H1 (cell line): ENCODE data around the gene POU6F2. TPM values are rescaled to one million over a fixed set of nuclear protein-coding genes. Genes with fewer than 3 reads are reported as not detected.

ENCODE experiments used
- CTCF ChIA-PET: fragments of 300-600 bp; sonication (Branson Sonifier 250); formaldehyde crosslinking; loops from one replicate; lab custom pipeline; 2021; ENCODE audit not compliant: partially characterized antibody; lab: Charles Lee
- POLR2A ChIA-PET: fragments of 300-600 bp; sonication (Branson Sonifier 250); formaldehyde crosslinking; loops from one replicate; lab custom pipeline; 2021; ENCODE audit warnings: inconsistent platforms; ENCODE audit not compliant: partially characterized antibody; lab: Charles Lee
- DNase-seq, 2 experiments: peaks; one replicate each; pipeline versions ENCODE4 v3.0.0 to v3.0.0-alpha.2; 2010 to 2022; ENCODE audit warnings: low spot score in 2 of 2, low read depth in 1 of 2, mixed read lengths in 1 of 2
- FAIRE-seq: peaks from 2 replicates; lab custom pipeline; 2011; peaks lifted over from hg19 to GRCh38; lab: Jason Lieb, UNC
- H2AFZ ChIP-seq: 2 replicates; pipeline ENCODE4 v1.8.1; 2012; ENCODE audit warnings: low read length, inconsistent platforms
- H2AK5ac ChIP-seq: 2 replicates; pipeline ENCODE4 v1.6.1; 2013; ENCODE audit warnings: low read depth, low read length
- H2BK120ac ChIP-seq: replicated peaks from 2 replicates; pipeline ENCODE3; 2013; ENCODE audit warnings: low read depth, low read length, inconsistent platforms
- H2BK12ac ChIP-seq: 2 replicates; pipeline ENCODE4 v1.6.1; 2013; ENCODE audit warnings: low read depth, low read length
- H2BK15ac ChIP-seq: 2 replicates; pipeline ENCODE4 v1.6.1; 2013; ENCODE audit warnings: low read length
- H2BK20ac ChIP-seq: 2 replicates; pipeline ENCODE4 v1.6.1; 2013; ENCODE audit warnings: low read length
- H2BK5ac ChIP-seq: 2 replicates; pipeline ENCODE4 v1.6.1; 2013; ENCODE audit warnings: low read depth, low read length
- H3K14ac ChIP-seq: 2 replicates; pipeline ENCODE4 v1.6.1; 2013; ENCODE audit warnings: inconsistent platforms; ENCODE audit not compliant: insufficient read length
- H3K18ac ChIP-seq: 2 replicates; pipeline ENCODE4 v1.6.1; 2013; ENCODE audit warnings: low read length; ENCODE audit errors: extremely low read depth
- H3K23ac ChIP-seq: 2 replicates; pipeline ENCODE4 v1.6.1; 2013; ENCODE audit warnings: inconsistent platforms; ENCODE audit not compliant: insufficient read length
- H3K23me2 ChIP-seq: 2 replicates; pipeline ENCODE4 v1.6.1; 2013; ENCODE audit warnings: low read depth, low read length
- H3K27ac ChIP-seq: 2 replicates; pipeline ENCODE4 v1.6.1; 2011; ENCODE audit warnings: low read depth, low read length, inconsistent platforms
- H3K27me3 ChIP-seq, 4 experiments: replicated peaks in 1 of 4; 1 replicate in 1 of 4; 2 replicates in 3 of 4; pipeline versions ENCODE4 v1.6.1 to v1.8.1; 2011 to 2013; ENCODE audit warnings: low read length in 3 of 4, mild to moderate bottlenecking in 3 of 4, inconsistent platforms in 2 of 4, mixed read lengths in 2 of 4, moderate library complexity in 1 of 4; ENCODE audit not compliant: control insufficient read depth in 3 of 4, insufficient read depth in 3 of 4; ENCODE audit errors: extremely low read depth in 1 of 4
- H3K36me3 ChIP-seq, 4 experiments: 2 replicates each; pipeline versions ENCODE4 v1.6.1 to v1.8.1; 2011 to 2013; ENCODE audit warnings: mild to moderate bottlenecking in 4 of 4, low read length in 3 of 4, moderate library complexity in 2 of 4, control low read depth in 1 of 4, inconsistent platforms in 1 of 4; ENCODE audit not compliant: insufficient read depth in 4 of 4, control insufficient read depth in 2 of 4
- H3K4ac ChIP-seq: replicated peaks from 2 replicates; pipeline ENCODE3; 2013; ENCODE audit warnings: low read length, low read depth, mixed read lengths, inconsistent platforms; ENCODE audit not compliant: insufficient read length
- H3K4me1 ChIP-seq, 4 experiments: replicated peaks in 1 of 4; 1 replicate in 1 of 4; 2 replicates in 3 of 4; pipeline versions ENCODE4 v1.6.1 to v1.8.1; 2011 to 2013; ENCODE audit warnings: low read length in 3 of 4, inconsistent platforms in 2 of 4, mixed read lengths in 1 of 4; ENCODE audit not compliant: insufficient read depth in 4 of 4, control insufficient read depth in 3 of 4
- H3K4me2 ChIP-seq, 2 experiments: 2 replicates each; pipeline versions ENCODE4 v1.6.1 to v1.8.1; 2011 to 2013; ENCODE audit warnings: low read depth in 2 of 2, low read length in 2 of 2, control low read depth in 1 of 2, inconsistent platforms in 1 of 2, mild to moderate bottlenecking in 1 of 2; ENCODE audit not compliant: insufficient read depth in 1 of 2
- H3K4me3 ChIP-seq, 4 experiments: fragments of 200-600, 300-600 bp in 1 of 4; sonication (generic), shearing (Covaris generic), sonication (Bioruptor Twin) in 1 of 4; 2 replicates each; pipeline versions ENCODE4 v1.5.1 to v1.8.1; 2011 to 2016; ENCODE audit warnings: low read length in 4 of 4, low read depth in 3 of 4, control low read depth in 2 of 4, inconsistent platforms in 2 of 4, mild to moderate bottlenecking in 2 of 4, mixed read lengths in 1 of 4, moderate library complexity in 1 of 4; ENCODE audit not compliant: insufficient read depth in 2 of 4; ENCODE audit errors: extremely low read depth in 1 of 4
- H3K56ac ChIP-seq: replicated peaks from 2 replicates; pipeline ENCODE3; 2013; ENCODE audit warnings: low read depth, mild to moderate bottlenecking, mixed read lengths, low read length, inconsistent platforms; ENCODE audit not compliant: insufficient read length
- H3K79me1 ChIP-seq: 2 replicates; pipeline ENCODE4 v1.6.1; 2013; ENCODE audit warnings: low read depth, low read length, control low read depth
- H3K79me2 ChIP-seq, 2 experiments: 2 replicates each; pipeline versions ENCODE4 v1.6.1 to v1.8.1; 2012 to 2013; ENCODE audit warnings: low read length in 2 of 2, mild to moderate bottlenecking in 2 of 2, inconsistent platforms in 1 of 2; ENCODE audit not compliant: insufficient read depth in 2 of 2, control insufficient read depth in 1 of 2
- H3K9ac ChIP-seq, 4 experiments: replicated peaks in 1 of 4; 1 replicate in 1 of 4; 2 replicates in 3 of 4; pipeline versions ENCODE4 v1.6.1 to v1.8.1; 2011 to 2013; ENCODE audit warnings: low read depth in 3 of 4, low read length in 3 of 4, control low read depth in 2 of 4, mild to moderate bottlenecking in 2 of 4, moderate library complexity in 2 of 4, inconsistent platforms in 1 of 4; ENCODE audit errors: extremely low read depth in 1 of 4
- H3K9me3 ChIP-seq, 2 experiments: 2 replicates each; pipeline versions ENCODE4 v1.6.1 to v1.8.1; 2012 to 2013; ENCODE audit warnings: mild to moderate bottlenecking in 2 of 2, moderate library complexity in 2 of 2, control low read depth in 1 of 2, inconsistent platforms in 1 of 2, low read depth in 1 of 2, low read length in 1 of 2, mixed read lengths in 1 of 2; ENCODE audit not compliant: insufficient read depth in 2 of 2
- H4K20me1 ChIP-seq, 2 experiments: replicated peaks in 1 of 2; 2 replicates each; pipeline versions ENCODE3 to v1.8.1; 2011 to 2013; ENCODE audit warnings: inconsistent platforms in 2 of 2, low read length in 2 of 2, mild to moderate bottlenecking in 1 of 2; ENCODE audit not compliant: insufficient read depth in 2 of 2, control insufficient read depth in 1 of 2
- H4K5ac ChIP-seq: 2 replicates; pipeline ENCODE4 v1.6.1; 2013; ENCODE audit warnings: low read length, low read depth, mixed read lengths, inconsistent platforms; ENCODE audit not compliant: insufficient read length
- H4K8ac ChIP-seq: 2 replicates; pipeline ENCODE4 v1.8.0; 2013; ENCODE audit warnings: mild to moderate bottlenecking, moderate library complexity, low read length, inconsistent platforms; ENCODE audit not compliant: insufficient read depth; ENCODE audit errors: extremely low read depth
- H4K91ac ChIP-seq: replicated peaks from 2 replicates; pipeline ENCODE3; 2013; ENCODE audit warnings: low read length, mixed read lengths, inconsistent platforms; ENCODE audit not compliant: insufficient read length
- ASH2L ChIP-seq: fragments of 200-600, 300-600 bp; sonication (generic); IDR thresholded peaks from one replicate; pipeline ENCODE4 v1.7.1; 2017; ENCODE audit warnings: low read length
- BRCA1 ChIP-seq: IDR thresholded peaks from 2 replicates; pipeline ENCODE4 v1.6.1; 2012; ENCODE audit warnings: low read depth, low read length, improper control_type of control experiment
- HDAC2 ChIP-seq, 2 experiments: fragments of 300-600 bp in 1 of 2; sonication (generic) in 1 of 2; IDR thresholded peaks; 2 replicates each; pipeline ENCODE4 v1.6.1; 2011 to 2012; ENCODE audit warnings: low read depth in 2 of 2, low read length in 2 of 2, mild to moderate bottlenecking in 2 of 2, moderate library complexity in 2 of 2, borderline replicate concordance in 1 of 2, inconsistent platforms in 1 of 2
- MAFK ChIP-seq: IDR thresholded peaks from 2 replicates; pipeline ENCODE4 v1.6.1; 2012; ENCODE audit warnings: low read depth, mild to moderate bottlenecking, improper control_type of control experiment, low read length
- NRF1 ChIP-seq: IDR thresholded peaks from 2 replicates; pipeline ENCODE4 v1.6.1; 2011; ENCODE audit warnings: mild to moderate bottlenecking, low read depth, low read length, improper control_type of control experiment
- POLR2AphosphoS5 ChIP-seq: IDR thresholded peaks from 2 replicates; pipeline ENCODE4 v1.6.1; 2011; ENCODE audit warnings: low read depth, low read length
- RBBP5 ChIP-seq: IDR thresholded peaks from 2 replicates; pipeline ENCODE4 v1.7.1; 2012; ENCODE audit warnings: low read depth, mild to moderate bottlenecking, inconsistent platforms, low read length, moderate library complexity, borderline replicate concordance
- RFX5 ChIP-seq: IDR thresholded peaks from 2 replicates; pipeline ENCODE4 v1.6.1; 2011; ENCODE audit warnings: low read depth, low read length, improper control_type of control experiment, borderline replicate concordance
- RXRA ChIP-seq: IDR thresholded peaks from 2 replicates; pipeline ENCODE4 v1.6.1; 2011; ENCODE audit warnings: low read depth, mild to moderate bottlenecking, low read length, moderate library complexity; ENCODE audit not compliant: insufficient read depth
- SAP30 ChIP-seq: fragments of 300-600 bp; sonication (generic); IDR thresholded peaks from 2 replicates; pipeline ENCODE4 v1.7.1; 2012; ENCODE audit warnings: low read length, moderate library complexity, mild to moderate bottlenecking, inconsistent platforms; ENCODE audit not compliant: insufficient read depth, insufficient replicate concordance
- SP2 ChIP-seq: IDR thresholded peaks from 2 replicates; pipeline ENCODE4 v1.6.1; 2012; ENCODE audit warnings: mild to moderate bottlenecking, low read length, inconsistent platforms
- SRF ChIP-seq: IDR thresholded peaks from 2 replicates; pipeline ENCODE4 v1.6.1; 2011; ENCODE audit warnings: mild to moderate bottlenecking, low read depth, low read length, moderate library complexity
- SUZ12 ChIP-seq: fragments of 200-600 bp; sonication (generic); IDR thresholded peaks from 2 replicates; pipeline ENCODE4 v1.6.1; 2012; ENCODE audit warnings: mild to moderate bottlenecking, inconsistent platforms, low read length, moderate library complexity, mixed read lengths
- WGBS, 2 experiments: shearing (Covaris generic) in 1 of 2; methylation state at CpG; one replicate each; pipeline versions ENCODE4 v1.1.6 to v1.1.7; 2013 to 2015; ENCODE audit warnings: low lambda C conversion rate in 2 of 2, mixed read lengths in 2 of 2, inconsistent platforms in 1 of 2, low coverage in 1 of 2, missing lambda C conversion rate in 1 of 2; ENCODE audit not compliant: insufficient replicate concordance in 2 of 2, insufficient coverage in 1 of 2, insufficient read length in 1 of 2; ENCODE audit errors: extremely low coverage in 1 of 2, missing lambda C conversion rate in 1 of 2; 5-methylcytosine and 5-hydroxymethylcytosine counted together
- polyA plus RNA-seq, 7 experiments: library from polyadenylated mRNA; depleted of rRNA in 3 of 7; stranded (reverse) in 5 of 7; unstranded in 2 of 7; fragments of >200 nt in 5 of 7; fragments of 200-250 nt in 2 of 7; gene quantifications; 1 replicate in 5 of 7; 2 replicates in 1 of 7; 4 replicates in 1 of 7; pipeline versions ENCODE4 v1.2.1 to v1.2.3, GENCODE V29; 2011 to 2013; ENCODE audit warnings: missing spikeins in 2 of 7, mixed read lengths in 2 of 7
- total RNA-seq: library from RNA; stranded (reverse); fragmentation: NEBNext Ultra II Directional; extraction: Animal tissue kit (Norgen Biotek cat#: 25700); gene quantifications from 2 replicates; pipeline ENCODE4 v1.2.1, GENCODE V29; 2021

The POU6F2 gene
- total and polyA plus RNA-seq, 2 of the 8 experiments (the other 6 are each of a cell fraction or from before 2014, with no cell fraction given), result 1.1 to 2.0 TPM

- no peak overlapping the region for H2BK15ac ChIP-seq
- no peak overlapping the region for H4K8ac ChIP-seq
- TF ChIP-seq RXRA (no peak), POLR2AphosphoS5 (no peak), ASH2L (no peak), NRF1 (no peak), SUZ12 (no peak), SRF (no peak), HDAC2 (IDR thresholded peaks at IDR 0.05; ENCODE audit: borderline replicate concordance in 1 of 2, low read depth in 2 of 2, low read length in 2 of 2) (no peak), BRCA1 (no peak), MAFK (no peak), RBBP5 (no peak), SAP30 (no peak), RFX5 (no peak), SP2 (no peak)
- FAIRE-seq, result no peak
- no peak overlapping the region for H2BK5ac ChIP-seq
- H4K20me1 ChIP-seq, result no peaks in the 10 kb centered on the region
- no peak overlapping the region for H3K18ac ChIP-seq
- no peak overlapping the region for H3K56ac ChIP-seq
- H4K5ac ChIP-seq, result no peak overlapping the region
- no peak overlapping the region for H3K23ac ChIP-seq
- H3K4me3 ChIP-seq, result no peak overlapping the region
- no peak overlapping the region for H2AK5ac ChIP-seq
- no peak overlapping the region for H2AFZ ChIP-seq
- no peak for DNase-seq
- WGBS, 2 experiments, result 83% methylated on average over 2 of the region's 2 CpGs; no CpG with 5 or more reads in 1 of the 2 experiments
- H2BK120ac ChIP-seq, result no peak overlapping the region
- no peaks in the 10 kb centered on the region for H3K9me3 ChIP-seq
- H3K79me1 ChIP-seq, result no peaks in the 10 kb centered on the region
- no peak overlapping the region for H4K91ac ChIP-seq
- no peak overlapping the region for H3K27ac ChIP-seq
- H3K4me1 ChIP-seq, result peaks cover 0 to 3% (median 0%) of the 10 kb centered on the region in 4 experiments; a peak in 1 of 7 replicates
- no peaks in the 10 kb centered on the region for H3K36me3 ChIP-seq
- H3K4ac ChIP-seq, result no peak overlapping the region
- POLR2A ChIA-PET, result no interaction called here
- H3K79me2 ChIP-seq, result no peaks in the 10 kb centered on the region
- H2BK20ac ChIP-seq, result no peak overlapping the region
- no peak overlapping the region for H3K14ac ChIP-seq
- CTCF ChIA-PET, result interaction anchor here (0.7 kb wide), 1 partner anchor 469 kb away, joined by 3 read pairs; no protein-coding TSS in a partner anchor
- no peak overlapping the region for H3K9ac ChIP-seq
- H3K23me2 ChIP-seq, result no peaks in the 10 kb centered on the region
- no peaks in the 10 kb centered on the region for H3K27me3 ChIP-seq
- no peak overlapping the region for H2BK12ac ChIP-seq
- no peak overlapping the region for H3K4me2 ChIP-seq
Measured at GRCh38 chr7:39128287-39128843, 150.7 kb downstream of the POU6F2 start.
